Breast epithelium (tissue), 3 donors: ENCODE measurements around the gene PPP2R3B.
"Not testable (repeated sequence)": the region's sequence is repeated elsewhere in the genome, so short reads cannot be mapped to it uniquely, and the experiment has no call there.

Experiments
- CTCF ChIP-seq, 3 donors: fragments of 450-650 bp; IDR thresholded peaks; one replicate each; pipeline ENCODE4 v1.5.1; 2016 to 2017; ENCODE audit warnings: antibody characterized with exemption in 3 of 3, mild to moderate bottlenecking in 3 of 3, moderate library complexity in 3 of 3
- POLR2A ChIP-seq: fragments of 450-650 bp; IDR thresholded peaks from one replicate; pipeline ENCODE4 v1.6.1; 2016; ENCODE audit warnings: antibody characterized with exemption, mild to moderate bottlenecking, moderate library complexity

- TF ChIP-seq CTCF (IDR thresholded peaks at IDR 0.05); POLR2A: not testable (repeated sequence)
These were observed 56.5 kb downstream of the PPP2R3B start for GRCh38 chrX:330141-330725.
